Parathyroid adenoma (tissue), 2 donors: Measurements from ENCODE around the gene FMNL2.

Experiments
- H2AFZ ChIP-seq: fragments of 300-600 bp; sonication (generic); one replicate; pipeline ENCODE4 v1.7.0; 2017; ENCODE audit warnings: antibody characterized with exemption, mild to moderate bottlenecking
- H3K27ac ChIP-seq: fragments of 300-600 bp; sonication (generic); one replicate; pipeline ENCODE4 v1.7.0; 2017
- H3K27me3 ChIP-seq: fragments of 300-600 bp; sonication (generic); one replicate; pipeline ENCODE4 v1.7.0; 2017; ENCODE audit warnings: low read length; ENCODE audit not compliant: control insufficient read depth, insufficient read depth
- H3K36me3 ChIP-seq: fragments of 300-600 bp; sonication (generic); one replicate; pipeline ENCODE4 v1.7.0; 2017; ENCODE audit warnings: low read length; ENCODE audit not compliant: control insufficient read depth, insufficient read depth
- H3K4me1 ChIP-seq: fragments of 300-600 bp; sonication (generic); one replicate; pipeline ENCODE4 v1.7.0; 2017; ENCODE audit warnings: control low read depth
- H3K4me2 ChIP-seq: fragments of 300-600 bp; sonication (generic); one replicate; pipeline ENCODE4 v1.7.0; 2017; ENCODE audit warnings: low read length
- H3K4me3 ChIP-seq: fragments of 300-600 bp; sonication (generic); one replicate; pipeline ENCODE4 v1.7.0; 2017; ENCODE audit warnings: low read depth, low read length
- H3K79me2 ChIP-seq: fragments of 300-600 bp; sonication (generic); one replicate; pipeline ENCODE4 v1.7.0; 2017; ENCODE audit warnings: control low read depth
- H3K9ac ChIP-seq: fragments of 300-600 bp; sonication (generic); one replicate; pipeline ENCODE4 v1.7.0; 2017; ENCODE audit warnings: mild to moderate bottlenecking
- H3K9me3 ChIP-seq: fragments of 300-600 bp; sonication (generic); one replicate; pipeline ENCODE4 v1.7.0; 2017; ENCODE audit warnings: low read length; ENCODE audit not compliant: control insufficient read depth
- TF ChIP-seq, protein P1 (sequence below): fragments of 300-600 bp; sonication (generic); IDR thresholded peaks from one replicate; pipeline ENCODE4 v1.7.0; 2017; ENCODE audit warnings: antibody characterized with exemption, mild to moderate bottlenecking
- donor health status: primary hyperparathyroidism.

The FMNL2 gene

DNA sequence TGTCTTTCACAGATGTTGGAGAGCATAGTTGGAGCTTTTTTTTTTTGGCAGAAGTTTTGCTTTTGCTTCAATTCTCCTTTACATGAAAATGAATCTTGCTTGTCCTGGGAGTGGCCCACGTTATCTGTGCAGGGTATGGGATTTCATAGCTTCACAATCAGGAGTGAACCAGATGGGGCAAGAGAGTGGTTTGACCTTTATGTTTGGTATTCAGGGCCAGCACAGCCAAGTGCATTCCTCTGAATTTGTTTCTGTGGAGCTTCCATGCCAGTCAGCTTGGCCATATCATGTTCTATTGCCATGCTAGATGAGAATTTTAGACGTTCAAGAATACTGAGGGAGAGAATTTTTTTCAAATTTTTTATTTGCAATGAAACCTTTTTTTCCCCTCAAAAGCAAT, 265.7 kb downstream of the FMNL2 start:
- Histone ChIP-seq H3K4me3 (no peak overlapping the region), H3K4me1 (no peaks in the 10 kb centered on the region), H3K27ac (no peak overlapping the region), H3K27me3 (no peaks in the 10 kb centered on the region), H3K9ac (no peak overlapping the region), H3K36me3 (no peaks in the 10 kb centered on the region), H3K9me3 (no peaks in the 10 kb centered on the region), H2AFZ (no peak overlapping the region), H3K79me2 (no peaks in the 10 kb centered on the region), H3K4me2 (no peak overlapping the region)
- TF ChIP-seq, protein P1, sequence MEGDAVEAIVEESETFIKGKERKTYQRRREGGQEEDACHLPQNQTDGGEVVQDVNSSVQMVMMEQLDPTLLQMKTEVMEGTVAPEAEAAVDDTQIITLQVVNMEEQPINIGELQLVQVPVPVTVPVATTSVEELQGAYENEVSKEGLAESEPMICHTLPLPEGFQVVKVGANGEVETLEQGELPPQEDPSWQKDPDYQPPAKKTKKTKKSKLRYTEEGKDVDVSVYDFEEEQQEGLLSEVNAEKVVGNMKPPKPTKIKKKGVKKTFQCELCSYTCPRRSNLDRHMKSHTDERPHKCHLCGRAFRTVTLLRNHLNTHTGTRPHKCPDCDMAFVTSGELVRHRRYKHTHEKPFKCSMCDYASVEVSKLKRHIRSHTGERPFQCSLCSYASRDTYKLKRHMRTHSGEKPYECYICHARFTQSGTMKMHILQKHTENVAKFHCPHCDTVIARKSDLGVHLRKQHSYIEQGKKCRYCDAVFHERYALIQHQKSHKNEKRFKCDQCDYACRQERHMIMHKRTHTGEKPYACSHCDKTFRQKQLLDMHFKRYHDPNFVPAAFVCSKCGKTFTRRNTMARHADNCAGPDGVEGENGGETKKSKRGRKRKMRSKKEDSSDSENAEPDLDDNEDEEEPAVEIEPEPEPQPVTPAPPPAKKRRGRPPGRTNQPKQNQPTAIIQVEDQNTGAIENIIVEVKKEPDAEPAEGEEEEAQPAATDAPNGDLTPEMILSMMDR = no peak

DNA sequence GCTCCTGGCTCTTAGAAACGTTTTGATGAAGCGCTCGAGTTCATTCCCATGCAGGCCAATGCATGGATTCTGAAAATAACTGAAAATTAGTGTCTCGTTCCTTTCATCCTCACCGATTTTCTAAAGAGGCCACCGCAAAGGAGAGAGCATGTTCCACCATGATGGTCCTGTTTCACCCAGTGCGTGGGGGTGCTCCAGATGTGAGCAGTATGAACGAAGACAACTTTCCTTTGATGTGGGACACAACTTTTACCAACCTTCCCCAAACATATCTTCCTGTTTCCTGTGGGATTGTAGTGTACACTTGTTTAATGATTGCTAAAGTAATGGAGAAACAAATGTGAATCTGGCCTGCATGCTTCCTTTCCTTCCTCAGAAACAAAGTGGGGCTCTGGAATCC, 267.8 kb downstream of the FMNL2 start:
- Histone ChIP-seq H3K27me3 (no peaks in the 10 kb centered on the region), H3K4me2 (no peak overlapping the region), H3K4me1 (peaks cover 1% of the 10 kb centered on the region), H2AFZ (no peak overlapping the region), H3K9ac (no peak overlapping the region), H3K79me2 (no peaks in the 10 kb centered on the region), H3K4me3 (no peak overlapping the region), H3K9me3 (no peaks in the 10 kb centered on the region), H3K36me3 (no peaks in the 10 kb centered on the region), H3K27ac (no peak overlapping the region)
- TF ChIP-seq, protein P1 = no peak

DNA sequence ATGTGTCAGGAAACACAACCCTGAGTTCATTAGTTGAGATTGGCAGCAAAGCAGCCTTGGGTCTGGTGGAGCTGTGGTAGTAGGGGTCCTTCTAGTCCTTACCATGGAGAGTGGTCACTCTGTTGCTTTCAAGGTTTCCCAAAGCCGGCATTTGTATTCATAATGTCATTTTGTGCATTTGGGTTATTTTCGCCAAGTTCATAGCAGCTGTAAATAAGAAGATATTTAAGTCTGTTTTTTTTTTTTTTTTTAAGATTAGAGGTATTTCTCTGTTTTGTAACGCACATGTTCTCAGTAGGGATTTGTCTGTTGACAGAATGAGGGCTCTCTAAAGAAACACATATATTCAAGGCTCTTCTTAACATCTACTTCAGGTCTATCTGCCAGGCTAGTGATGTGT, 268.2 kb downstream of the FMNL2 start:
- Histone ChIP-seq H3K9ac (no peak overlapping the region), H3K36me3 (no peaks in the 10 kb centered on the region), H3K27me3 (no peaks in the 10 kb centered on the region), H3K4me2 (no peak overlapping the region), H2AFZ (no peak overlapping the region), H3K9me3 (no peaks in the 10 kb centered on the region), H3K4me1 (peaks cover 4% of the 10 kb centered on the region), H3K4me3 (no peak overlapping the region), H3K27ac (no peak overlapping the region), H3K79me2 (no peaks in the 10 kb centered on the region)
- TF ChIP-seq, protein P1 = no peak

DNA sequence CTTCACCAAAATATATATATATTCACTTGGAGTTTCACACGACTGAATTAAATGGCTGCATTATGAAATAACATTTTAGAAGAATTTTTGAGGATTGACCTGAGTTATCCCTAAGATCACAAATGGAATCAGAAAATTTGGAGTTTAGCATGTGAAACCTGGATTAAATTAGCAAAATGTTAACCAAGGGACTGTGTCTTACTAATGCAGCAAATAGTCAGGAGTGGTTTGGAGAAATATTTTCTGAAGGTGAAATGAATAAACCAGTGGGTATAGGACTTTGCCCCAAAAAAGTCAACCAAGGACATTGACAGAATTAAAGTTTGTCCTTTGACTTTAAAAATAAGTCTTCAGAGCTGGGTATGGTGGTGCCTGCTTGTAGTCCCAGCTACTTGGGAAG, 271.1 kb downstream of the FMNL2 start:
- Histone ChIP-seq H3K4me2 (no peak overlapping the region), H3K27me3 (no peaks in the 10 kb centered on the region), H3K4me3 (no peak overlapping the region), H3K36me3 (no peaks in the 10 kb centered on the region), H3K27ac (no peak overlapping the region), H2AFZ (no peak overlapping the region), H3K9me3 (no peaks in the 10 kb centered on the region), H3K79me2 (no peaks in the 10 kb centered on the region), H3K4me1 (peaks cover 4% of the 10 kb centered on the region), H3K9ac (no peak overlapping the region)
- TF ChIP-seq, protein P1 = no peak

GRCh38 chr2:152606941-152607340, 272.0 kb downstream of the FMNL2 start:
- no peaks in the 10 kb centered on the region for H3K9me3 ChIP-seq
- no peak overlapping the region for H3K4me3 ChIP-seq
- H3K4me2 ChIP-seq = no peak overlapping the region
- no peak overlapping the region for H3K9ac ChIP-seq
- no peaks in the 10 kb centered on the region for H3K79me2 ChIP-seq
- TF ChIP-seq, protein P1 = no peak
- H2AFZ ChIP-seq = no peak overlapping the region
- H3K36me3 ChIP-seq = no peaks in the 10 kb centered on the region
- no peak overlapping the region for H3K27ac ChIP-seq
- no peaks in the 10 kb centered on the region for H3K27me3 ChIP-seq
- H3K4me1 ChIP-seq = peaks cover 4% of the 10 kb centered on the region
